CD4-positive, alpha-beta memory T cell (primary cell): ENCODE results near the gene SLC16A1. TPM values are rescaled to one million over a fixed set of nuclear protein-coding genes. Genes with fewer than 3 reads are reported as not detected.

Experiments
- CTCF ChIA-PET: fragments of 350-600 bp; sonication (Branson Sonifier 250); formaldehyde crosslinking; loops from one replicate; lab custom pipeline; 2021; ENCODE audit warnings: inconsistent platforms; ENCODE audit not compliant: partially characterized antibody; lab: Charles Lee
- POLR2A ChIA-PET: fragments of 350-600 bp; sonication (Branson Sonifier 250); formaldehyde crosslinking; loops from one replicate; lab custom pipeline; 2021; ENCODE audit not compliant: partially characterized antibody; lab: Charles Lee
- DNase-seq, 5 donors: peaks; one replicate each; pipeline versions ENCODE4 v3.0.0 to v3.0.0-alpha.2; 2020 to 2022; ENCODE audit warnings: mixed read lengths in 1 of 5
- H3K27ac ChIP-seq: one replicate; pipeline ENCODE4 v1.7.0; 2013; ENCODE audit warnings: low read depth, low read length
- H3K27me3 ChIP-seq: 2 replicates; pipeline ENCODE4 v1.7.0; 2013; ENCODE audit warnings: mild to moderate bottlenecking, low read length, moderate library complexity; ENCODE audit not compliant: insufficient read depth
- H3K36me3 ChIP-seq: 2 replicates; pipeline ENCODE4 v1.7.0; 2013; ENCODE audit warnings: mild to moderate bottlenecking, low read length, moderate library complexity; ENCODE audit not compliant: insufficient read depth
- H3K4me1 ChIP-seq: 2 replicates; pipeline ENCODE4 v1.7.0; 2013; ENCODE audit warnings: mild to moderate bottlenecking, low read length, moderate library complexity; ENCODE audit not compliant: insufficient read depth
- H3K4me3 ChIP-seq, 2 donors: one replicate each; pipeline ENCODE4 v1.7.0; 2013; ENCODE audit warnings: low read length in 2 of 2, mild to moderate bottlenecking in 1 of 2
- H3K9me3 ChIP-seq, 2 donors: one replicate each; pipeline ENCODE4 v1.7.0; 2013; ENCODE audit warnings: low read length in 2 of 2, control low read depth in 1 of 2; ENCODE audit not compliant: control insufficient read depth in 1 of 2
- H3K27ac Mint-ChIP-seq, 7 donors: one replicate each; pipeline ENCODE4 v1.8.0; 2020 to 2021; ENCODE audit warnings: mixed read lengths in 7 of 7, mild to moderate bottlenecking in 6 of 7, inconsistent platforms in 3 of 7, moderate library complexity in 3 of 7
- H3K27me3 Mint-ChIP-seq, 2 donors: one replicate each; pipeline ENCODE4 v1.8.0; 2020 to 2021; ENCODE audit warnings: mixed read lengths in 2 of 2
- H3K36me3 Mint-ChIP-seq, 2 donors: one replicate each; pipeline ENCODE4 v1.8.0; 2020 to 2021; ENCODE audit warnings: mixed read lengths in 2 of 2, inconsistent platforms in 1 of 2, mild to moderate bottlenecking in 1 of 2
- H3K4me1 Mint-ChIP-seq, 4 donors: one replicate each; pipeline ENCODE4 v1.8.0; 2020 to 2021; ENCODE audit warnings: mixed read lengths in 4 of 4, mild to moderate bottlenecking in 1 of 4
- H3K4me3 Mint-ChIP-seq, 8 donors: one replicate each; pipeline ENCODE4 v1.8.0; 2020 to 2021; ENCODE audit warnings: mixed read lengths in 8 of 8, mild to moderate bottlenecking in 7 of 8, moderate library complexity in 6 of 8, inconsistent platforms in 3 of 8
- H3K9me3 Mint-ChIP-seq, 8 donors: one replicate each; pipeline ENCODE4 v1.8.0; 2020 to 2021; ENCODE audit warnings: mixed read lengths in 8 of 8, mild to moderate bottlenecking in 5 of 8, inconsistent platforms in 3 of 8, moderate library complexity in 1 of 8
- intact Hi-C: fragments of 100-400 bp; cut with micrococcal nuclease; formaldehyde crosslinking; loops from one replicate; pipeline ENCODE4 v1.15.1; 2023
- polyA plus RNA-seq, 2 donors: library from polyadenylated mRNA; unstranded; fragments of 300-500 nt; fragmentation: Illumina TruSeq; gene quantifications; one replicate each; pipeline ENCODE4 v1.2.3, GENCODE V29; 2021
- total RNA-seq, 2 experiments: library from RNA; stranded (reverse); gene quantifications; one replicate each; pipeline ENCODE4 v1.2.3, GENCODE V29; 2021

The SLC16A1 gene
- total and polyA plus RNA-seq, 4 experiments from 2014 or later = 9.7 to 14.8 (median 11.3) TPM

DNA sequence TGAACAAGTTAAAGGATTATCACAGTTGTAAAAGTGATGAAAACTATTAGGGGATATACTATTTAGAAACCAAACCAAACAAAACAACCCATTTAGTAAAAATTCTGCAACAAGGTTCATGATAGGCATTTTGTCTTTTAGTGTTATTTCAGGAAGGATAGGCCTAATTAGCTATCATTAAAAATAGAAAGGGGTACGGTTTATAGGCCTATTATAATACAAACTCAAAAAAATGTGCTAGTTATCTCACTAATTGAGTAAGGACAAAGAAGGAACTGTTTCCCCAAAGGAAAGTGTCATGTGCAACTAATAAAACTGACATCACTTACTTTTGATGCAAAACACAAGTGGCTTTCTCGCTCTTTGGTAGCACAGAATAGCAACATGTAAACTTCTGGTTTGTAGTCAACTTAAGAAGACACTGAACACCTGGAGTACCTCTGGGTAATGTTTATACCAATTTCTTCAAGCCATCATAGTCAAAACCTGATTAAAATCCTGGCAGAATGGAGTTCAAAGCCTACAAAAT, 28.5 kb downstream of the SLC16A1 start:
- Histone ChIP-seq H3K27me3 (no peaks in the 10 kb centered on the region), H3K9me3 (no peaks in the 10 kb centered on the region), H3K27ac (no peak overlapping the region), H3K4me3 (no peak overlapping the region), H3K4me1 (no peaks in the 10 kb centered on the region), H3K36me3 (no peaks in the 10 kb centered on the region)
- H3K9me3 Mint-ChIP-seq = no peaks in the 10 kb centered on the region
- no peak for DNase-seq
- H3K4me3 Mint-ChIP-seq = no peak overlapping the region
- CTCF ChIA-PET = interaction anchor here (0.9 kb wide), 1 partner anchor 24 kb away, joined by 3 read pairs; no protein-coding TSS in a partner anchor
- H3K27ac Mint-ChIP-seq = peak overlapping the region in 1 of 7 donors; percentile 11
- H3K27me3 Mint-ChIP-seq = no peaks in the 10 kb centered on the region
- H3K36me3 Mint-ChIP-seq = peaks cover 17 to 24% of the 10 kb centered on the region in 2 donors
- H3K4me1 Mint-ChIP-seq = peaks cover 0 to 4% (median 0%) of the 10 kb centered on the region in 4 donors
- intact Hi-C loops = no loop called here
- POLR2A ChIA-PET = no interaction called here

- no peaks in the 10 kb centered on the region for H3K9me3 Mint-ChIP-seq
- peaks cover 0 to 2% (median 0%) of the 10 kb centered on the region in 4 donors for H3K4me1 Mint-ChIP-seq
- ChIA-PET POLR2A (no interaction called here), CTCF (interaction anchor here (0.9 kb wide), 1 partner anchor 25 kb away, joined by 3 read pairs; no protein-coding TSS in a partner anchor)
- Histone ChIP-seq H3K36me3 (no peaks in the 10 kb centered on the region), H3K27ac (no peak overlapping the region), H3K27me3 (no peaks in the 10 kb centered on the region), H3K4me1 (no peaks in the 10 kb centered on the region), H3K9me3 (no peaks in the 10 kb centered on the region), H3K4me3 (no peak overlapping the region)
- no peaks in the 10 kb centered on the region for H3K27me3 Mint-ChIP-seq
- H3K4me3 Mint-ChIP-seq = no peak overlapping the region
- no peak for DNase-seq
- intact Hi-C loops = no loop called here
- H3K36me3 Mint-ChIP-seq = peaks cover 18 to 24% of the 10 kb centered on the region in 2 donors
- no peak overlapping the region for H3K27ac Mint-ChIP-seq
These were observed 29.1 kb downstream of the SLC16A1 start for GRCh38 chr1:112926858-112927257.

DNA sequence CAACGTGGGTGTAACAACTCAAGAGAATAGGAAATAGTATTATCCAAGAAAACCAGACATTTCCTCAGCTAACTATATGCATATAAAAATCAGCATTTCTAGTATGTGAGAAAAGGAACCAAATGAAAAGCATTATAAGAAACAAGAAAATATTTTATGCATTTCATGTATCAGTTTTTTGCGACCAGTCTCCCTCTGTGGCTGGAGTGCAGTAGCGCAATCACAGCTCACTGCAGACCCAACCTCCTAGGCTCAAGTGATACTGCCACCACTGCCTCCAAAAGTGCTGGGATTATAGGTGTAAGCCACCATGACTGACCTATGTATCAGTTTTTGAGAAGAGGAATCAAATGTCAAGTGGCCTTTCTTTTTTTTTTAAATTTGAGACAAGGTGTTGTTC, 31.0 kb downstream of the SLC16A1 start:
- DNase-seq = no peak
- Mint-ChIP-seq H3K4me1 (peaks cover 0 to 1% (median 0%) of the 10 kb centered on the region in 4 donors), H3K4me3 (no peak overlapping the region), H3K9me3 (no peaks in the 10 kb centered on the region), H3K27ac (no peak overlapping the region), H3K36me3 (peaks cover 25 to 26% of the 10 kb centered on the region in 2 donors), H3K27me3 (no peaks in the 10 kb centered on the region)
- H3K27me3 ChIP-seq = no peaks in the 10 kb centered on the region
- H3K36me3 ChIP-seq = no peaks in the 10 kb centered on the region
- H3K4me3 ChIP-seq = no peak overlapping the region
- no peaks in the 10 kb centered on the region for H3K4me1 ChIP-seq
- no peaks in the 10 kb centered on the region for H3K9me3 ChIP-seq
- POLR2A ChIA-PET = interaction anchor here (0.6 kb wide), 1 partner anchor 28 kb away, joined by 3 read pairs; no protein-coding TSS in a partner anchor
- H3K27ac ChIP-seq = no peak overlapping the region
- CTCF ChIA-PET = interaction anchor here (1.0 kb wide), 1 partner anchor 10 kb away, joined by 3 read pairs; no protein-coding TSS in a partner anchor
- intact Hi-C loops = no loop called here

GRCh38 chr1:112923959-112924349, 32.0 kb downstream of the SLC16A1 start:
- ChIA-PET CTCF (no interaction called here), POLR2A (no interaction called here)
- intact Hi-C loops = no loop called here
- Histone ChIP-seq H3K4me1 (no peaks in the 10 kb centered on the region), H3K36me3 (no peaks in the 10 kb centered on the region), H3K27ac (no peak overlapping the region), H3K27me3 (no peaks in the 10 kb centered on the region), H3K4me3 (no peak overlapping the region), H3K9me3 (no peaks in the 10 kb centered on the region)
- Mint-ChIP-seq H3K9me3 (no peaks in the 10 kb centered on the region), H3K4me1 (no peaks in the 10 kb centered on the region), H3K27me3 (no peaks in the 10 kb centered on the region), H3K27ac (no peak overlapping the region), H3K36me3 (peaks cover 25 to 28% of the 10 kb centered on the region in 2 donors), H3K4me3 (no peak overlapping the region)
- no peak for DNase-seq

DNA sequence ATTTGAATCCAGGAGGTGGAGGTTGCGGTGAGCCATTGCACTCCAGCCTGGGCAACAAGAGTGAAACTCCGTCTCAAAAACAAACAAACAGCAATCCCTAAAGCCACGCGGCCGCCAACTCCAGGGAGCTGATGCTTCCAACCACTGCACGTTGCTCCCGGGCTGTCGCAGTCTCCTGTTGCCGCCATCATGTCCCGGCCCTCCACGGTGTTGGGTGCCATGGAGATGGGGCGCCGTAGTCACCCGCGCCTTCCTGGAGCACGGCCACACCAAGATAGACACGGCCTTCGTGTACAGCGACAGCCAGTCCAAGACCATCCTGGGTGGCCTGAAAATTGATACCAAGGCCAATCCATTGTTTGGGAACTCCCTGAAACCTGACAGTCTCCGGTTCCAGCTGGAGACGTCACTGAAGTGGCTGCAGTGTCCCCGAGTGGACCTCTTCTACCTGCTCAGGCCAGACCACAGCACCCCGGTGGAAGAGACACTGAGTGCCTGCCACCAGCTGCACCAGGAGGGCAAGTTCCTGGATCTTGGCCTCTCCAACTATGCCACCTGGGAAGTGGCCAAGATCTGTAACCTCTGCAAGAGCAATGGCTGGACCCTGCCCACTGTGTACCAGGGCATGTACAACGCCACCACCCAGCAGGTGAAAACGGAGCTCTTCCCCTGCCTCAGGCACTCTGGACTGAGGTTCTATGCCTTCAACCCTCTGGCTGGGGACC, 32.6 kb downstream of the SLC16A1 start:
- Histone ChIP-seq H3K27me3 (no peaks in the 10 kb centered on the region), H3K4me1 (no peaks in the 10 kb centered on the region), H3K4me3 (no peak overlapping the region), H3K36me3 (no peaks in the 10 kb centered on the region), H3K9me3 (no peaks in the 10 kb centered on the region), H3K27ac (no peak overlapping the region)
- POLR2A ChIA-PET = no interaction called here
- CTCF ChIA-PET = no interaction called here
- Mint-ChIP-seq H3K4me1 (no peaks in the 10 kb centered on the region), H3K36me3 (peaks cover 24 to 26% of the 10 kb centered on the region in 2 donors), H3K27me3 (no peaks in the 10 kb centered on the region), H3K27ac (no peak overlapping the region), H3K4me3 (no peak overlapping the region), H3K9me3 (no peaks in the 10 kb centered on the region)
- no peak for DNase-seq
- intact Hi-C loops = no loop called here

DNA sequence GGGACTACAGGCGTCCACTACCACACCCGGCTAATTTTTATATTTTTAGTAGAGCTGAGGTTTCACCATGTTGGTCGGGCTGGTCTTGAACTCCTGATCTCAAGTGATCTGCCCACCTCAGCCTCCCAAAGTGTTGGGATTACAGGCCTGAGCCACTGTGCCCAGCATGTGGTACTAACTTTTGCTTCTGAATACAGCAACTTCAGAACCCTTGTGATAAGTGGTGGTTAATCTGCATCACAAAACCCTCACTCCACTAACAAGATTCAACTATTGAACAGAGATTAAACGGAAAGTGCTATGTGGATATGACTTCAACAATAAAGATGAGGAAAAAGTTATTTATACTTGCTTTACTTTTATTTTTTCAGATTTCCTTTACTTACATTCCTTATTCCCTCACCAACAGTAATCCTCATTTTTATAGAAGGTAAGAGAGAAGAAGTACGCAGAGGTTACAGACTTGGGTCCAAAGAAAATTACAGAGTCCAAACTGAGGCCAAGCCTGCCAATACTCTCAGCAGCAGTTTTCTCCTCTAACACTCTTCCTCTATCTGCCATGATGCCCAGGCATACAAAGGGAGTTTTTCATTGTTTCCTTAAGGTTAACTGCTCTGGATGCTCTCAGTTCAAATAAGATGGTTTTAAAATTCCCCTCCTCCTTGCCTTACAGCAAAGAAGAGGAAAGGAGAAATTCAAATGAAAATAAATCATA, 44.3 kb downstream of the SLC16A1 start:
- Histone ChIP-seq H3K9me3 (no peaks in the 10 kb centered on the region), H3K4me1 (no peaks in the 10 kb centered on the region), H3K27me3 (no peaks in the 10 kb centered on the region), H3K36me3 (no peaks in the 10 kb centered on the region), H3K4me3 (no peak overlapping the region), H3K27ac (no peak overlapping the region)
- CTCF ChIA-PET = no interaction called here
- Mint-ChIP-seq H3K27me3 (no peaks in the 10 kb centered on the region), H3K36me3 (peaks cover 15 to 23% of the 10 kb centered on the region in 2 donors), H3K9me3 (peaks cover 0 to 1% (median 0%) of the 10 kb centered on the region in 8 donors), H3K4me1 (no peaks in the 10 kb centered on the region), H3K27ac (no peak overlapping the region), H3K4me3 (no peak overlapping the region)
- DNase-seq = no peak
- intact Hi-C loops = no loop called here
- POLR2A ChIA-PET = no interaction called here

GRCh38 chr1:112909847-112910246, 46.1 kb downstream of the SLC16A1 start:
- Mint-ChIP-seq H3K27me3 (no peaks in the 10 kb centered on the region), H3K4me1 (no peaks in the 10 kb centered on the region), H3K4me3 (no peak overlapping the region), H3K9me3 (no peaks in the 10 kb centered on the region), H3K27ac (no peak overlapping the region), H3K36me3 (peaks cover 8 to 11% of the 10 kb centered on the region in 2 donors)
- ChIA-PET CTCF (no interaction called here), POLR2A (no interaction called here)
- Histone ChIP-seq H3K27ac (no peak overlapping the region), H3K27me3 (no peaks in the 10 kb centered on the region), H3K36me3 (no peaks in the 10 kb centered on the region), H3K4me3 (no peak overlapping the region), H3K4me1 (peaks cover 8% of the 10 kb centered on the region), H3K9me3 (no peaks in the 10 kb centered on the region)
- intact Hi-C loops = no loop called here
- no peak for DNase-seq
